NCI-H82 (cell line): Measurements from ENCODE around the gene TAS2R1.
"Not testable (repeated sequence)": the region's sequence is repeated elsewhere in the genome, so short reads cannot be mapped to it uniquely, and the experiment has no call there.

ENCODE experiments used
- DNase-seq: peaks from one replicate; lab custom pipeline; 2025; lab: John Stamatoyannopoulos, UW

The TAS2R1 gene

DNA sequence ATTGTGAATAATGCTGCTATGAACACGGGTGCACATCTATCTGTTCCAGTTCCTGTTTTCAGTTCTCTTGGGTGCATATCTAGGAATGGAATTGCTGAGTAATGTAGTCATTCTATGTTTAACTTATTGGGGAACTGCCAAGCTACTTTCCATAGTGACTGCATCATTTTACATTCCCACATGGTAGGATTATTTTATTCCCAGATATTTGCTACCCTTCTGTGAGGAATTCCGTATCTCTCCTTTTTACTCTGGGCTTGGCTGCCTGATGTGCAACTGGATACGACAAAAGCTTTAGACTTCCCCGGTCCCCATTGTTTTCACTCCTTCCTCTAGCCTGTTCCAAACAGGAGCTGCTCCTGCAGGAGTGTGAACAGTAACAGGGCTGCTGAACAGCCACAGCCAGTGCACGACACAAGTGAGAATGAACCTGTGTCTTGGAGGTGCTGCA lies 7.2 kb downstream of the TAS2R1 start:
- DNase-seq = no peak

DNA sequence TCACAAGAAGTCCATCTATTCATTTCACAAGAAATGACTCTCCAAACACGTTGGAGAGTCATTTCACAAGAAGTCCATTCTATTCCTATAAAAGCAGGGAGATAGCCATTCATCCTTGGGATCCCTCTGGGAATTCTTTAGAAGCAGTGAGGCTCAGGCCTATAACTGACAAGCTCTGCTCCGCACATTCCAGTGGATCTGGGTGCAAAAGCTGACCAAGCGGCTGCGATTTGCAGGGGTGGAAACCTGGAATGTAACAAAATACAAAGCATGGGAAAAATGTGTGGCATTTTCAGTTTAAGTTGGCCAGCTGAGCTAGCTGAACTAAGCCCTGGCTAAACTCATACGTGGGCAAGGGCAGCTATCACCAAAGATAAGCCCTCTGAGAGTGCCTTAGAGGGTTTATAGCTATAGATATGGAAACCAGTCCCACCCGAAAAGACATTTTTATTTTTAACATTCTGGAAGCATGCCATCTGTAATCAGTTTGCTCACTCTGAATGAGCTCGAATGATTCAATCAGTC lies 8.7 kb downstream of the TAS2R1 start:
- no peak for DNase-seq

DNA sequence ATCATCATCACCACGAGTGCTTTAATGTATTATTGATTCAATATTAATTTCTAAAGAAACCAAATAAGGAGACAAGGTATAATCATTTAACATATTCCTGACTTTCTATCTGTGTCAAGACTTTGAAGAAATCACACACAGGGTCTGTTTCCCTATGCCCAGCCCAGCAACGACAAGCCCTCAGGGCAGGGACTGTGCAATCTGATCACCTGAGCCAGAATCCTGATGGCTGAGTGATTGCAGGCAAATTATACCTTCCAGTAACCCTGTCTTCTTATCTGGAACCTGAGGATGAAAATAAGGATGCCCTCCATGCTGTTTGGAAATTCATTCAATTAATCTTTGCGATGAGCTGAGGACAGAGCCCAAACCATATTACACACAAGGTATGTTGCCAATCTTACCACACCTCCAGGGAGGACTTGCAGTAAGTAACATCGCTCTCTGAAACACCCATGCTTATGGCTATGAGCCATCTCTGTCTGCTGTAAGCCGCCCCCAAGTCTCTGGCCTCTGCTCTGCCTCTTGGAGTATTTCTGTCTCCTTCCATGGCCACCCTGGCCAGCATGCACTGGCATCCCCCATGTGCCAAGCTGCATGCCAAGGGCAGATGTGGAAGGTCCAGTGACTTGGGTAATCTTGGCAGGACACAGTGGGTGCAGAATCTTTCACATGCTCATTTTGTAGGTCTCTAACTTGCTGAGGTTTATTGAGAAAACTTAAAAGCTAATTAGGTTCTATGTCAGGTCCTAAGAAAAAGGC lies 10.6 kb downstream of the TAS2R1 start:
- no peak for DNase-seq

DNA sequence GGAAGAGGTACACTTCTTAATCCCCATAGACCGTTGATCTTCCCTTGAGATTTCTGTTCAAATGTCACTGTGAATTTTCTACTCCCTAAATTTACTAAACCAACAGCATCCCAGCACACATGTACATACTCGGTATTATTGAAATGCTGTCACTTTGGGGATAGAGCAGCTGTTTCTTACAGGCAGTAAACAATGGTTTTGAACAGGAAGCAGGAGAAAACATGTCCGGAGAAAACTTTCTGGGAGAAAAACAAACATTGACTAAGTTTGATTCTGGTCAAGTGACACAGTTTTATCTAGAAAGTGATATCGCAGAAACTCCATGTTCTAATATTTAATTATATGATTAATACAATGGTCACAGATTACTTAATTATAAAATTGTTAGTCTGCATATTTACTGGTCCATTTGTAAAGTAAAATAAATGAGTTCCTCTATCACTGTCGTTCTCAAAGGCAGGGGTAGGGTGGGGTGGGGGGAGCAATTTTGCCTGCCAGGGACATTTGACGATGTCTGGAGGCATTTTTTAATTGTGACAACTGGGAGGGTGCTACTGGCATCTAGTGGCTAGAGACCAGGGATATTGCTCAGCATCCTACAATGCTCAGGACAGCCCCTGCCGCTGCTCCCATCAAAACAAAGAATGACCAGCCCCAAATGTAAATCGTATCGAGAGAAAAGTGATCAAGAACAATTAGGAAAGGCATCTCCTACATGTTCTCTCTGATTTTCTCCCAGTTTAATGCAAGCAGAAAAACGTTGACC lies 12.2 kb downstream of the TAS2R1 start:
- DNase-seq = no peak

GRCh38 chr5:9617221-9617620 lies 12.9 kb downstream of the TAS2R1 start:
- DNase-seq = peak; percentile 89

DNA sequence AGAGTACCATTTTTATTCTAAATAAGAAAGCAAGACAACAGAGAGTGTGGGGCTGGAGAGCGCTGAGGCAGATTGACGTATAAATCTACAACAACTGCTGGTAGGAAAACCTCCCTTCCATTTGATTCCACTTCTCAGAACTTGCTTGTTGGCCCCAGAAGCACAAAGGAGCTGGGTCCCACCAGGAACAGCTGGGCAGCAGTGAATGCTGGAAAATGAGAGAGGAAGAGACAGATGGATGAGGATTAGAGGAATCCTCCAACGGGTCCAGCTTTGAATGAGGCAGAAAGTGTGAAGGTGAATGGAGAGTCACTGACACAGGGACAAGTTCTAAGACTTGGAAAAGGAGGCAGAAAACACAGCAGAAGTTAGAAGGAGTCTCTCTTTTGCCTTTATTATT lies 14.8 kb downstream of the TAS2R1 start:
- peak; percentile 89 for DNase-seq

GRCh38 chr5:9613360-9613759 lies 16.8 kb downstream of the TAS2R1 start:
- DNase-seq = no peak

DNA sequence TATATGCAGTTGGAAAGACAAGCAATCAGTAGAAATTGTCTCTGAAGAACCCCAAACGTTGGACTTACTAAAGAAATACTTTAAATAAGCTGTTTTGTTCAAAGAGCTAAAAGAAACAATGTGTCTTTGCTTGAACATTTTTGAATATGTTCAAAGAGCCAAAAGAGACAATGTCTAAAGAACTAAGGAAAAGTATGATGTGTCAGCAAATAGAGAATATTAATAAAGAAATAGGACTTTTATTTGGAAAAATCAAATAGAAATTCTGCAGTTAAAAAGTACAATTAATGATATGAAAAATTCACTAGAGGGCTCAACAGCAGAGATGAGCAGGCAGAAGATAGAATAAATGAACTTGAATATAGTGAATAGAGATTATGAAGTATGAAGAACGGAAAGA lies 19.2 kb downstream of the TAS2R1 start:
- no peak for DNase-seq

DNA sequence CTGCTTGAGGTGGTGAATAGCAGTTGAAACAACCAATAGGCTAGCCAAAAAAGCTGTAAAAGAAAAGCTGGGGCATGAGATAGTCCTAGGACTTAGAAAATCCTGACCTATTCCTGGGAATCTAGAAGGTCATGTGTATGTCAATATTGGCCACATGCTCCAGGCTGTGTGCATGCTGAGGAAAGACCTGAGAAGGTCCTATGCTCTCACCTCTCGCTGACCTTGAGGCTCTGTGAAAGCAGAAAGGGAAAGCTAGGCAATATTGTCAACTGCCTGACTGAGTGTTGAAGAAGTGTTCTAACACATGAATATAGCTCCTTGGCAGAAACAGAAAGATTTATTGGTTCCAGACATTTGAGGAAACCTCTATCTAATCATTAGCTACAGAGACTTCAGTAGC lies 19.8 kb downstream of the TAS2R1 start:
- DNase-seq = no peak

DNA sequence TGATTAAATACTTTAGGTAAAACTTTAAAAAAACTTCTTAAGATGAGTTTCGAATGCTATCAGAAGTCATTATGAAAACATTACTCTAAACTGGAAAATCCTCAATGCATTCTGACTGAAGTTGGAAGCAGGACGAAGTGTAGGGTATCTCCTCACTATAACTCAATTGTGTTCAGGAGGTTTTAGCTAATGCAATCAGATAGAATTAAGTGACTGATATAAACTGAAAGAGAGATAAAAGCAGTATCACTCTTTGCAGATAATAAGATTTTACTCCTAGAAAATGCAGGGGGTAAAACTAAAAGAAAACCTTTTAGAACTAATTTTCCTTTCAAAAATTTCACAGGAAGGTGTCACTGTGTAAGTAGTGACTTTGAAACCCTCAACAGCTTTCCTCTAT lies 22.1 kb downstream of the TAS2R1 start:
- DNase-seq = no peak

GRCh38 chr5:9605041-9605838 lies 24.9 kb downstream of the TAS2R1 start:
- DNase-seq = no peak

DNA sequence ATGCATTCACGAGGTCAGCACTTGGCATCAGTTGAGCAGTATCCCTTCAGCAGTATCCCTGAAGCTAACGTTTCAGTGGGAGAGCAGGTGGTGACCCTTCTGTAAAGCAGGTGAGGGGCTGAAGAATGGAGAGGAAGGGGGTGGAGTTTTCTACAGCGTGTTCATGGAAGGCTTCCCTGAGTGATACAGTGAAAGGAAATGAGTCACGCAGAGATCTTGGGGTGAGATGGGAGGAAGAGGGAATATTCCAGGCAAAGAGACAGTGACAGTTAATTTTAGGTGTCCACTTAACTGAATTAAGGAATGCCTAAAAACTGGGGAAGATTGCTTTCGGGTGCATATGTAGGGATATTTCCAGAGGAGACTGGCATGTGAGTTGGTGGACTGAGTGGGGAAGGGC lies 25.7 kb downstream of the TAS2R1 start:
- no peak for DNase-seq

DNA sequence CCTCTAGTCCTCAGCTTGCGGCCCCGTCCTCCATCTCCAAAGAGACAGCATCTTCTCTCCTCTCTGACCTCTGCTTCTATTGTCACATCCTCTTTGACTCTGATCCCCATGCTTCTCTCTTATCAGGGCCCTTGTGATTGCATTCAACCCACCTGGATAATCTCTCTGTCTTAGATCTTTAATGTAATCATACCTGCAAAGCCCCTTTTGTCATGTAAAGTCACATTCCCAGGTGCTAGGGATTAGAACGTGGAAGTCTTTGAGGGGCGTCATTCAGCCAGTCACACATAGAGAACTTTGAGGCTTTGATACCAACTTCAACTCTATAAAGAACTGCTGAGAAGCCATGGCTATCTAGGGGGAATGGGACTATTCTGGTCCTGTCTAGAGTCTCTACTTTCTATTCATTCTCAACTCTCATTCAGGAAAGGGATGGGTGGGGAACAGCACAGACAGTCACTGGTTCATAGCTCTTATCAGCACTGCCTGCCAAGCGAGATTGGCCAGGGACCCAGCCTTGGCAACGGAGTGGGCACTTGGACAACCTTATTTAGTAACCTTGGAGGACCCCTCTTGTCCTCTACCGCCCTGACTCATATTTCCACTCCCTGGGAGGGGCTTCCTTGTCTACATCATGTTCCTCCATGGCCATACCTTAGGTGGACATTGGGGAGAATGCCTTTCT lies 29.0 kb downstream of the TAS2R1 start:
- DNase-seq = no peak

DNA sequence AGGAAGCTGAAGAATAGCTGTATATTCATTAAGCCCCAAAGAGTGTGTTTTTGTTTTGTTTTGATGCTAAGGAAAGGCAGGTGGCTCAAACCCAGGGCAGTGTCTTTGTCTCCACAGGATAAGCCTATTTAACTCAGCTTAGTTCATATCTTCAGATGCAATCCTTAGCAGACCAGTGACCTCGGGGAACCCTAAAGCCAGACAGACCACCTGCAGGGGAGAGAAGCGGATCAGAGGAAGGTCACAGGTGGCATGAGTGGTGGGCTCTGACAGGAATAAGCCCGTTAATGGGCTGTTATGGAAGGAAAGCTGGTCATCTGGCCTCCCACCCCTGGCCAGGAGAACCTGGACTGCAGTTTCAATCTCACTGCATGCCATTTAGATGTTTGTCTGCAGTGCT lies 30.8 kb downstream of the TAS2R1 start:
- DNase-seq = peak; percentile 96

- not testable (repeated sequence) for DNase-seq
These were observed 31.8 kb downstream of the TAS2R1 start for GRCh38 chr5:9598329-9598728.

DNA sequence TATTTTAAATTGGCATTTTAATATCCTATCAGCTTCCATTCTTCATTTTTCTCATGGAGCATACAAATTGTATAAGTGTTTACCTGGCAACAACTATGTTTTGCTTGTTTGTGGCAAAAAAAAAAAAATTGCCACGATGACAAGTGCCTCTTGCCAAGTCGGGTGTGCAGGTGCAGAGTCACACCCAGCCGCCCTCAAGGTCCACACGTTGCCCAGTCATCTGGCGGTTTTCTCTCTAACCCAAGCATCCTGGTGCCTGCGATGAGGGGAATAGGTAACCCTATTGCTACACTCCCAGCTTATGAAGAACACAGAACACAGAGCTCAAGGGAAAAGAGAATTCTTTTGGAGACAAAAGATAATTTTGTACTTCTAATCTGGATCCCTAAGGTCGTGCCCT lies 32.8 kb downstream of the TAS2R1 start:
- not testable (repeated sequence) for DNase-seq

GRCh38 chr5:9596824-9597223 lies 33.3 kb downstream of the TAS2R1 start:
- DNase-seq = no peak

GRCh38 chr5:9596171-9596780 lies 33.9 kb downstream of the TAS2R1 start:
- DNase-seq = no peak

- DNase-seq = no peak
These were observed 35.2 kb downstream of the TAS2R1 start for GRCh38 chr5:9594913-9595312.

DNA sequence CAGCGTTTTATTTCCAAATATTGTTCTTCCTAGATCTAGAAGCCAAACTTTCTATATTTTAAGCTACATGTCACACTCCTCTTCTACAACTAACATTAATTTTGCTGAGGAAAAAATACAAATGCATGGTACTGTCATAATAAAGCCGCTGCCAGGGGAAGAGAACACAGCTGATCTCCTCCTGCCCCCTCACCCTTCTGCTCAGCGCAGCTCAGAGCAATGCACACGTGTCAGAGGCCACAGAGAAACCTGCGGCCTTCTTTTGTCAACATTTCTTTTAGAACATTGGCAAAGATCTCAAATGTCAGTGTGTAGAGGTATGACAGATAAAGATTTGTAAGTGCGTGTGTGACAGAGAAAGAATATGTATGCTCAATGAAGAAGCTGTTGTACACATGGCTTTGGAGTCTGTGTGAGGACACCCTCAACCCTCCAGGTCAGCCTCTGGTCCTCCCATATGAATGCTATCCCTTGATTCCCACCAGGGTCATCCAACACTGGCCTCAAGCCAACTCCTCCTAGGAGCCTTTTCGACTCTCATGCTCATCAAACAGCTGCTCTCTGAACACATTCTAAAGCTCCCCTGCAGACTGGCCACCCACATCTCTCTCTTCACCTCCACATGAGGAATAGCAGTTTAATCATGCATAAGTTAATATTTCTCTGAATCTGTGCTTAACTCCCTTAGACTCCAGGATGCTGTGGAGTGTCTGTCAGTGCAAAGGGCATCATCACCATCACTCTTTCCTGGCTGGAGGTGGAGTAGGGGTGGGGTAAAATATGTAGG lies 40.9 kb downstream of the TAS2R1 start:
- no peak for DNase-seq

- no peak for DNase-seq
These were observed 41.9 kb downstream of the TAS2R1 start for GRCh38 chr5:9588254-9588653.
